NCI-H2196 treated with DMSO at 0.1 percent for 48 hours (cell line): ENCODE data around the gene PIGN.

Experiments used
- DNase-seq: peaks from one replicate; lab custom pipeline; 2025; ENCODE audit not compliant: unreplicated experiment; lab: John Stamatoyannopoulos, UW

The PIGN gene

GRCh38 chr18:62186774-62187542 lies at the start of gene PIGN, which contains the start of gene RELCH:
PIGN (minus strand) TSS chr18:62187056; CDS start chr18:62161353, 25,703 bp downstream.
RELCH (plus strand) TSS chr18:62187255; CDS start chr18:62187506, 251 bp downstream.
- DNase-seq, result peak; percentile 97

GRCh38 chr18:62236252-62236651 lies 49.4 kb upstream of the PIGN start:
- DNase-seq, result no peak

GRCh38 chr18:62226047-62226446 lies 39.2 kb upstream of the PIGN start:
- no peak for DNase-seq

- DNase-seq, result no peak
These were observed 37.4 kb upstream of the PIGN start for GRCh38 chr18:62224229-62224628.

GRCh38 chr18:62214790-62215189 lies 27.9 kb upstream of the PIGN start:
- no peak for DNase-seq

- no peak for DNase-seq
These were observed 24.5 kb upstream of the PIGN start for GRCh38 chr18:62211325-62211828.

GRCh38 chr18:62210138-62210537 lies 23.3 kb upstream of the PIGN start:
- DNase-seq, result no peak

- DNase-seq, result no peak
These were observed 22.2 kb upstream of the PIGN start for GRCh38 chr18:62209046-62209445.

GRCh38 chr18:62206593-62206992 lies 19.7 kb upstream of the PIGN start:
- no peak for DNase-seq

- DNase-seq, result no peak
These were observed 19.0 kb upstream of the PIGN start for GRCh38 chr18:62205824-62206223.

- no peak for DNase-seq
These were observed 15.0 kb upstream of the PIGN start for GRCh38 chr18:62201870-62202269.

- no peak for DNase-seq
These were observed 13.5 kb upstream of the PIGN start for GRCh38 chr18:62200121-62200914.

GRCh38 chr18:62199629-62200028 lies 12.8 kb upstream of the PIGN start:
- no peak for DNase-seq

- DNase-seq, result no peak
These were observed 11.4 kb upstream of the PIGN start for GRCh38 chr18:62198259-62198658.

GRCh38 chr18:62196980-62197379 lies 10.1 kb upstream of the PIGN start:
- no peak for DNase-seq

- DNase-seq, result no peak
These were observed 9.2 kb upstream of the PIGN start for GRCh38 chr18:62196079-62196478.

- no peak for DNase-seq
These were observed 2.4 kb upstream of the PIGN start for GRCh38 chr18:62189208-62189607.

- peak; percentile 37 for DNase-seq
These were observed 971 bp upstream of the PIGN start for GRCh38 chr18:62187543-62188510.

- DNase-seq, result no peak
These were observed 420 bp downstream of the PIGN start for GRCh38 chr18:62186499-62186773.

GRCh38 chr18:62183578-62184195 lies 3.2 kb downstream of the PIGN start:
- DNase-seq, result peak; percentile 28

GRCh38 chr18:62182220-62182619 lies 4.6 kb downstream of the PIGN start:
- no peak for DNase-seq
